HG03103 (cell line): ENCODE data around the gene XNDC1N.
"Not testable (repeated sequence)": the region's sequence is repeated elsewhere in the genome, so short reads cannot be mapped to it uniquely, and the experiment has no call there.

ENCODE experiments used
- ATAC-seq: cut with Tn5 transposase; IDR thresholded peaks from one replicate; pipeline ENCODE4 v1.9.1; 2021; ENCODE audit warnings: low read depth; ENCODE audit not compliant: unreplicated experiment

XNDC1N gene

DNA sequence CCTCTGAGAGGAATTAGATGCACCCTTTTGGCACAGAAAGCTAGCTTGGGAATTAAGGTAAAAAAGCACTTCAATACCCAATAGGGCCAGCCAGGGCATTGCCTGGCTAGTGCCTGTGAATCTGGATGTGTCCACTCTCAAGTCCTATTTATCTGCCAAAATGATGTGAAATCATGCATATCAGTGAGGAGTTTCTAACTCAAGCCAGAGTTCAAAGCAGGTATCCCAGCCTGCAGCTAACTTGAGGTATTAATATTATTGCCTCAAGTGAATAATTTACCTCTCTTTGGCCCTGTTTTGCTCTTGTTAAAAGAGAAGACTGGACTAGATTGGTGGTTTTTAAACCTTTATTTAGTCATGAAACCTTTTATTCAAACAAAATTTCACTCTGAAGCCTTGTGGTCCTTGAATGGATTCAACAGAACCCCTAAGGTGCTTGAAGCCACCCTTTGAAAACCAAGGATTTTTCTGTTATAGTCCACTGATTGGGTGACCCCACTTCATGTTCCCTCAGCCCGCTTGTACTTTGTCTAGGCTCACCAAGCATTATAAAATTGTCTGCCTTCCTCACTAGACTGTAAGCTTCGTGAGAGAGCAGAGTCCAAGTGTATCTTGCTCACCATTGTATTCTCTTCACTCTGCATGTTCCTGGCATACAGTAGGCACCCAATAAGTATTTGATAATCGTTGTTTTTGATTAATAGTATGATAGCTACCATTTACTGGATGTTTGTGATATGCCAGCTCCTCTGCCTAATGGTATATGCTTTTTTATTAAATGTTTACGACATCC, 4.9 kb upstream of the XNDC1N start:
- ATAC-seq, result no peak

DNA sequence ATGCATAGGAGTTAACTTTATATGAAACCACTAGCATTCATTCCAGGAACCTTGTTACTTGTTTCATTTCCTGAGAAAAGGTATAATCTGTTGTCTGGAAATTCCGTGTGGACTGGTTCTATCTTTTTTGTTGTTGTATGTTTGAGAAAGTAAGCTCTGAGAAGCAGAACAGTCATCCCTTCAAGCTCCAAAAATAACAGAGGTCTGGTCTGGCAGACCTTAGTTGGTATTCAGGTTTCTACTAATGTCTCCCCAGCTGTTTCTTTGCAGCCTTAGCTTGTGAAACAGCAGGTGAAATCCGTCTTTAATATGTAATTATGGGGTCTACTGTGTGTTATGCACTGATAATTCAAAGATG, 2.8 kb upstream of the XNDC1N start:
- no peak for ATAC-seq

DNA sequence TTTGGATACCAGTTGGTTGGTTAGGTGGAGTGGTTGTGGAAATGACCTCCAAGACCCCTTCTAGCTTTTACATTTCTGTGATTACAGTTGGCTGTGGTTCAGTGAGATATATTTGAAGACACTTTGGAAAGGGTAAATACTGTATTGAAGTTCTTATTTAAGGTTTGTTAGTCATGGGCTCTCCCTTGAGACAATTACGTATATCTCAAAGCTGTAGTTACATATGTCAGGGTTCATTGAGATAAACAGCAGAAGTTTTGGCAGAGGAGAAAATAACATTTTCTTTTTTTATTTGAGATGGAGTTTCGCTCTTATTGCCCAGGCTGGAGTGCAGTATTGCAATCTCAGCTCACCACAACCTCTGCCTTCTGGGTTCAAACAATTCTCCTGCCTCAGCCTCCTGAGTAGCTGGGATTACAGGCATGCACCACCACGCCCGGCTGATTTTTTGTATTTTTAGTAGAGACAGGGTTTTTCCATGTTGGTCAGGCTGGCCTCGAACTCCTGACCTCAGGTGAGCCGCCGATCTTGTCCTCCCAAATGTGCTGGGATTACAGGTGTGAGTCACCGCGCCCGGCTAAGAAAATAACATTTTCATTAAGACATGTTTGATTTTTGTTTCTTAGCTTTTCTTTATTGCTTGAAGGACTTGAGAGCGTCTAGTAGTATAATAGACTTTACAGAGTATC, 2.3 kb upstream of the XNDC1N start:
- no peak for ATAC-seq

DNA sequence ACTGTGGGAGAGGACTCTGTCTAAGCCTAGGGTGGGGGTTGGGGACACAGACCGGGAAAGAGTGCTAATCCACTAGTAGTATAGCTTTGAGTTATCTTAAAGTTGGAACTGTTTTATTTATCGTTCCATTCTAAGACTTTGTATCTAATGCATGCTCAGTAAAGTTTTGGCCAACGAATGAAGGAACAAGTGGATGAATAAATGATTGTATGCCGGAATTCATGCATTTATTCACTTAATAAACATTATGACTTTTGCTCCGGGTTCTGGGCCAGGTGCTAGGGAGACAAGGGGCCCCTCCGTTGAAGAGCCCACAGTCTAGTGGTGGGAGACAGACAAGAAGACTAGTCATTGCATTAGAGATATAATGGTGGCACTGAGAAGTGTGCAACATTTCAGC, 1.1 kb upstream of the XNDC1N start:
- no peak for ATAC-seq

DNA sequence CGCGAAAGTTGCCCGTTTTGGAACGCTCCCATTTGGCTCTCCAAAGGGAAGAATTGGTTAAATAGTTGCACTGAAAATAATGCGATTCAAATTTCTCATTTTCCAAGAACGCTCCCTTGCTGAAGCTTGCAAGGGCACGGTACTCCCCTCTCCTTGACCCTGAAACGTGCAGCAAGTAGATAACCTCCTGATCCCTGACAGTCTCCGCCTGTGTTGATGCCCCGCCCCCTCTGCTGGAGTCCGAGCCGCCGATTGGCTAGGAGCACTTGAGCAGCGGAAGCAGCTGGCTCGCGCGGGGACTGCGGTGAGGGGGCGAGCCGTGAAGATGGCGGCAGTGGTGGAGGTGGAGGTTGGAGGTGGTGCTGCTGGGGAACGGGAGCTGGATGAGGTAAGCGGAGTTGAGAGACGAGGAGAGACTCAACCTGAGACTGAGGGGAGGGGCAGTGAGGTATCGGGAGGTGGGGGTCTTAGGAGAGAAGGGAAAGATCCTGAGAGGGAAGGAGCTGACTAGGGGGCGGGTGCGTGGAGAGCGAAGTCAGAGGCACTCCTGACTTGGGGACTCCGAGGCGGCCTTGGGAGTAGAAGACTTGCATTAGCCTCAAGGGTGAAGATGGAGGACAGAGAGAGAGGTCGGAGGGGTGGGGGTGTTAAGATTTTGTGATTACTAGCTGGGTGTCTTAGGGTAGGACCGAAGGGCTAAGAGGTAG, 496 bp upstream of the XNDC1N start, which contains the start of gene RNF121:
Gene RNF121, plus strand, starts transcription at position 310 of the 707 bp plus-strand sequence. Its CDS starts 16 bp downstream, at position 326.
- peak; percentile 77 for ATAC-seq

DNA sequence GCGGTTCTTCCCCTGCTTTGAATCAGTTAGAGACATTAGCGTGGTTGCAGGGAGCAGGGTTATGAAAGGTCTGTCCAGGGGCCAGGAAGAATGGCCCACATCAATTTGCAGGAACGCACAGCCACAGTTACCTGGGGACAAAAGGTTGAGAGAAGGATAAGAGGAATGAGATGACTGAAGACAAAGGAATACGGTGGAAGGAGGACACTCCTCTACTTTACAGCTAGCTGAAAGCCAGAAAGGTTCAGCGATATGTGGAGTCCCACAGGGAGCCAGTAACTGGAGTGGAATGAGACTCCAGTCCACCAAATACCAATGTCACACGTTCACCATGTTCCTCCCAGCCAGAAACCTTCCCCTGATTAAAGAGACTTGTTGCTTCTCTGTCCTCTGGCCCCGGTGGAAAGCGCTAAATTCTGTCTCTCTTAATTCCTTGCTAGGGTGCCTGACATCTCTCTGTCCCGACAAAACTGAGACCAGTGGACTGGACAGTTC, 10.7 kb downstream of the XNDC1N start:
- no peak for ATAC-seq

DNA sequence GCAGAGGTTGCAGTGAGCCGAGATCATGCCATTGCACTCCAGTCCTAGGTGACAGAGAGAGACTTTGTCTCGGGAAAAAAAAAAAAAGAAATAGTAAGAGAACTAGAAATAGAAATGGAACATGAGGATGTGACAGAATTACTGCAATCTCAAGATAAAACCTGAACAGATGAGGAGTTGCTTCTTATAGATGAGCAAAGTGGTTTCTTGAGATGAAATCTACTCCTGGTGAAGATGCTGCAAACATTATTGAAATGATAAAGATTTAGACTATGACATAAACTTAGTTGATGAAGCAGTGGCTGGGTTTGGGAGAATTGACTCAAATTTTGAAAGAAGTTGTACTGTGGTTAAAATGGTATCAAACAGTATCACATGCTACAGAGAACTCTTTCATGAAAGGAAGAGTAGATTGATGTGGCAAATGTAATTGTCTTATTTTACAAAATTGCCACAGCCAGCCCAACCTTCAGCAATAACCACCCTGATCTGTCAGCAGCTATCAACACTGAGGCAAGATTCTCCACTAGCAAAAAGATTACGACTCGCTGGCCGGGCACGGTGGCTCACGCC, 13.7 kb downstream of the XNDC1N start:
- ATAC-seq, result no peak

DNA sequence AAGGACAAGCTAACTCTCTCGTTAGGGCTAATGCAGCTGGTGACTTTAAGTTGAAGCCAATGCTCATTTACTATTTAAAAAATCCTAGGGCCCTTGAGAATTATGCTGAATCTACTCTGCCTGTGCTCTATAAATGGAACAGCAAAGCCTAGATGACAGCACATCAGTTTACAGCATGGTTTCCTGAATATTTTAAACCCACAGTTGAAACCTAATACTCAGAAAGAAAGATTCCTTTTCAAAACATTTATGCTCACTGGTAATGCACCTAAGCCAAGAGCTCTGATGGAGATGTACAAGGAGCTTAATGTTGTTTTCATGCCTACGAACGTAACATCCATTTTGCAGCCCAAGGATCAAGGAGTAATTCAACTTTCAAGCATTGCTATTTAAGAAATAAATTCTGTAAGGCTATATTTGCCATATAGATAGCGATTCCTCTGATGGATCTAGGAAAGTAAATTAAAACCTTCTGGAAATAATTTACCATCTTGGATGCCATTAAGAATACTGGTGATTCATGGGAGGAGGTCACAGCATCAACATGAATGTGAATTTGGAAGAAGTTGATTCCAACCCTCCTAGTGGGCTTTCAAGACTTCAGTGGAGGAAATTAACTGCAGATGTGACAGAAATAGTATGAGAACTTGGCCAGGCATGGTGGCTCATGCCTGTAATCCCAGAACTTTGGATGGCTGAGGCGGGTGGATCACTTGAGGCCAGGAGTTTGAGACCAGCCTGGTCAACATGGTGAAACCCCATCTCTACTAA, 14.5 kb downstream of the XNDC1N start:
- no peak for ATAC-seq

DNA sequence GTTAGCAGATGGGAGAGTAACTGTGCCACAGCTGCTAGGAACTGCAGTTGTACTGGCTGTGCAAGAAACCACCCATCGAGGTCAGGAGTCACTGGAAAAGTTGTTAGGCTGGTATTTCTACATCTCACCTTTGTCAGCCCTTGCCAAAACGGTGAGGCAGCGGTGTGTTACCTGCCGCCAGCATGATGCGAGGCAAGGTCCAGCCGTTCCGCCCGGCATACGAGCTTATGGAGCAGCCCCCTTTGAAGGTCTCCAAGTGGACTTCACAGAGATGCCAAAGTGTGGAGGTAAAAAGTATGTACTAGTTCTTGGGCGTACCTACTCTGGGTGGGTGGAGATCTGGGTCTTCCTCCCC, 16.4 kb downstream of the XNDC1N start:
- not testable (repeated sequence) for ATAC-seq

DNA sequence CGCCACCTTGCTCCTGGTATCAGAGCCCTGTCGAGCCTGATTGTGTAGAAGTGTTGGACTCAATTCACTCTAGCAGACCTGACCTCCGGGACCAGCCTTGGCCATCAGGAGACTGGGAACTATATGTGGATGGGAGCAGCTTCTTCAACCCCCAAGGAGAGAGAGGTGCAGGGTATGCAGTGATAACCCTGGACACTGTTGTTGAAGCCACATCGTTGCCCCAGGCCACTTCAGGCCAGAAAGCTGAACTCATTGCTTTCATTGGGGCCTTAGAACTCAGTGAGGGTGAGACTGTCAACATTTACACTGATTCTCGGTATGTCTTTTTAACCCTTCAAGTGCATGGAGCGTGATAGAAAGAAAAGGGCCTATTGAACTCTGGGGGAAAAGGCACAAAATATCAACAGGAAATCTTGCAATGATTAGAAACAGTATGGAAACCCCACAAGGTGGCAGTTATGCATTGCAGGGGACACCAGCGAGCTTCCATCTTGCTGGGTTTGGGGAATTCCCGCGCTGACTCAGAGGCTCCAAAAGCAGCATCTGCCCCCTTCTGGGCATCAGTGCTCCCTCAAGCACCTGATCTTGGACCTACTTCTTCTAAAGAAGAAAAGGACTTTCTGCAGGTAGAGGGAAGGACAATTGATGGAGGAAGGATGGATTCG, 16.9 kb downstream of the XNDC1N start:
- ATAC-seq, result not testable (repeated sequence)

DNA sequence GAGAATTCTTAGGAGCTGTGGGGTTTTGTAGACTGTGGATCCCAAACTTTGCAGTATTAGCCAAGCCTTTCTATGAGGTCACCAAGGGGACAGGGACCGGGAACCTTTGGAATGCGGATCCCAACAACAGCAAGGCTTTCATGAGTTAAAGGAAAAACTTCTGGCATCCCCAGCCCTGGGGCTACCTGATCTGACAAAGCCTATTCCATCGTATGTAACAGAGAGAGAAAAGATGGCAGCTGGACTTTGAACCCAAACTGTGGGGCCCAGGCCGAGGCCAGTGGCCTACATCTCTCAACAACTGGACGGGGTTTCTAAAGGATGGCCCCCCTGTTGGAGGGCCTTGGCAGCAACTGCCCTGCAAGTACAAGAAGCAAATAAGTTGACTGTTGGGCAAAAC, 17.6 kb downstream of the XNDC1N start:
- ATAC-seq, result not testable (repeated sequence)

DNA sequence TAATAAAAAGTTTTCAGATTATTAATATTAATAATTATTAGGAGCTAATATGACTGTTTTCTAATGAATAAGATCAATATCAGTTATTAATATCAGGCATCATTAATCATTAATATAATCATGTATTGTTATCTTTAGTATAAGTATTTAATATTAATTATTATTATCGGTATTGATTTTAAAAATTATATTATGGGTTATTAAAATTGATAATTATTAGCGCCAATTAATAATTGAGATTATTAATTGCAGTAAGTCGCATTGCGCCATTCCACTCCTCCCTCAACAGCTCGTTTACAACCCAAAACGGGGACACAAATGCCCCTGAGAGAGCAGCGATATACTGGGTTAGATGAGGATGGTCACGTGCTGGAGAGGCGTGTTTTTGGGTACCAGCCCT, 20.2 kb downstream of the XNDC1N start:
- ATAC-seq, result no peak

DNA sequence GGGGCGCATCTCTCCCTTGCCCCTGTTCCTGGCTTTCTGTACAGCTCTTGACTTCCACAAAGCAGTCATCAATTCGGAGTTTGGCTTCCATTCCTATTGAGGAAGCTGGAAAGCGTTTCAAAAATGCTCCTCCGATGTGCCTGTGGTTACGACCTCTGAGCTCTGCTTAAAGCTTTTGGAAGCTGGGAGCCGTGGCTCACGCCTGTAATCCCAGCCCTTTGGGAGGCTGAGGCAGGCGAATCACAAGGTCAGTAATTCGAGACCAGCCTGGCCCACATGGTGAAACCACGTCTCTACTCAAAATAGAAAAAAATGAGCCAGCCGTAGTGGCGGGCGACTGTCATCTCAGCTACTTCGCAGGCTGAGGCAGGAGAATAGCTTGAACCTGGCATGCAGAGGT, 27.3 kb downstream of the XNDC1N start:
- not testable (repeated sequence) for ATAC-seq

DNA sequence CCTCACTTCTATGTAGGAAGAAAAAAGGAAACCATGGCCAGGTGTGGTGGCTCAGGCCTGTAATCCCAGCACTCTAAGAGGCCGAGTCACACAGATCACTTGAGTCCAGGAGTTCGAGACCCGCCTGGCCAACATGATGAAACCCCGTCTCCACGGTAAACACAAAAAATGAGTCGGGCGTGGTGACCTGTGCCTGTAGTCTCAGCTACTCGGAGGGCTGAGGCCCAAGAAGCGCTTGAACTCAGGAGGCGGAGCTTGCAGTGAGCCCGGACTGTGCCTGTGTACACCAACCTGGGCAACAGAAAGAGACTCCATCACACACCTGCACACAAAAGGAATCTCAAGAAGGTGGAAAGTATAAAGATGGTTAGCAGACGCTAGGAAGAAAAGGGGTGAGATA, 32.4 kb downstream of the XNDC1N start:
- no peak for ATAC-seq

DNA sequence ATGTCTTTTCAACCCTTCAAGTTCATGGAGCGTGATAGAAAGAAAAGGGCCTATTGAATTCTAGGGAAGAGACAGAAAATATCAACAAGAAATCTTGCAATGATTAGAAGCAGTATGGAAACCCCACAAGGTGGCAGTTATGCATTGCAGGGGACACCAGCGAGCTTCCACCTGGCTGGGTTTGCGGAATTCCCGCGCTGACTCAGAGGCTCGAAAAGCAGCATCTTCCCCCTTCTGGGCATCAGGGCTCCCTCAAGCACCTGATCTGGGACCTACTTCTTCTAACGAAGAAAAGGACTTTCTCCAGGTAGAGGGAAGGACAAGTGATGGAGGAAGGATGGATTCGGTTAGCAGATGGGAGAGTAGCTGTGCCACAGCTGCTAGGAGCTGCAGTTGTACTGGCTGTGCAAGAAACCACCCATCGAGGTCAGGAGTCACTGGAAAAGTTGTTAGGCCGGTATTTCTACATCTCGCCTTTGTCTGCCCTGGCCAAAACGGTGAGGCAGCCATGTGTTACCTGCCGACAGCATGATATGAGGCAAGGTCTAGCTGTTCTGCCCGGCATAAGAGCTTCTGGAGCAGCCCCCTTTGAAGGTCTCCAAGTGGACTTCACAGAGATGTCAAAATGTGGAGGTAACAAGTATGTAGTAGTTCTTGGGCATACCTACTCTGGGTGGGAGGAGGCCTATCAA, 39.1 kb downstream of the XNDC1N start:
- not testable (repeated sequence) for ATAC-seq

DNA sequence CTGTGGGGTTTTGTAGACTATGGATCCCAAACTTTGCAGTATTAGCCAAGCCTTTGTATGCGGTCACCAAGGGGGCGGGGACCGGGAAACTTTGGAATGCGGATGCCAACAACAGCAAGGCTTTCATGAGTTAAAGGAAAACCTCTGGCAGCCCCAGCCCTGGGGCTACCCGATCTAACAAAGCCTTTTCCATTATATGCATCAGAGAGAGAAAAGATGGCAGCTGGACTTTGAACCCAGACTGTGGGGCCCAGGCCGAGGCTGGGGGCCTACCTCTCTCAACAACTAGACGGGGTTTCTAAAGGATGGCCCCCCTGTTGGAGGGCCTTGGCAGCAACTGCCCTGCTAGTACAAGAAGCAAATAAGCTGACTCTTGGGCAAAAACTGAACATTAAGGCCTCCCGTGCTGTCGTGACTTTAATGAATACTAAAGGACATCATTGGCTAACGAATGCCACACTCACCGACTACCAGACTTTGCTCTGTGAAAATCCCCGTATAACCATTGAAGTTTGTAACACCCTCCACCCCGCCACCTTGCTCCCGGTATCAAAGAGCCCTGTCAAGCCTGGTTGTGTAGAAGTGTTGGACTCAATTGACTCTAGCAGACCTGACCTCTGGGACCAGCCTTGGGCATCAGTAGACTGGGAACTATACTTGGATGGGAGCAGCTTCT, 39.9 kb downstream of the XNDC1N start:
- ATAC-seq, result not testable (repeated sequence)

DNA sequence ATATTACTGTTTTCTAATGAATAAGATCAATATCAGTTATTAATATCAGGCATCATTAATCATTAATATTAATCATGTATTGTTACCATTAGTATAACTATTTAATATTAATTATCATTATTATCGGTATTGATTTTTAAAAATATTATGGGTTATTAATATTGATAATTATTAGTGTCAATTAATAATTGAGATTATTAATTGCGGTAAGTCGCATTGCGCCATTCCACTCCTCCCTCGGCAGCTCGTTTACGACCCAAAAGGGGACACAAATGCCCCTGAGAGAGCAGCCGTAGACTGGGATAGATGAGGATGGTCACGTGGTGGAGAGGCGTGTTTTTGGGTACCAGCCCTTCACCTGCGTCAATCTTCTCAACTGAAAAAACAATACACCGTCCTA, 42.6 kb downstream of the XNDC1N start:
- ATAC-seq, result not testable (repeated sequence)
